ENCODE measurements around the gene DENND4A.
"Not testable (repeated sequence)": the region's sequence is repeated elsewhere in the genome, so short reads cannot be mapped to it uniquely, and the experiment has no call there.

DENND4A gene

DNA sequence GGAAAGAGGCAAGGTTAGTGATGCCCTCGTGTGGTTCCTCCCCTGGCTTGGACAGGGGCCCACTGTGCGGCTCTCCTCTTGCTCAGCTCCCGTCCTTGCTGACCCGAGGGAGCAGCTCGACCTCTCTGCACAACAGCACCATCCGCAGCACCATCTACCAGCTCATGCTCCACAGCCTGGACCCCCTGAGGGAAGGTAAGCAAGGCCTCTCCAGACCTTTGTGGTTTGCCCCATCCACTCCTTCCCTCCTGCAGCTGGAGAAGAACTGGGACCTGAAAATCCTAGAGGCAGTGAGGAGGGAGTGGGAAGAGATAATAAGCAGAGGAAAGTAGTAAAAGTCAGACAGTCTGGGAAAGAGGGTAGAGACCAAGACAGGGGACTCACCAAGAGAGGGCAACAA is 152.6 kb downstream of the DENND4A start:
- no peak overlapping the region for H3K4me3 ChIP-seq (ENCODE audit: low read depth, low read length)

- no peak overlapping the region for H3K4me3 ChIP-seq (ENCODE audit: low read depth, low read length)
These were observed 153.4 kb downstream of the DENND4A start for GRCh38 chr15:65638681-65639089.

- H3K4me3 ChIP-seq (ENCODE audit: low read depth, low read length), result no peak overlapping the region
These were observed 154.0 kb downstream of the DENND4A start for GRCh38 chr15:65638109-65638508.

DNA sequence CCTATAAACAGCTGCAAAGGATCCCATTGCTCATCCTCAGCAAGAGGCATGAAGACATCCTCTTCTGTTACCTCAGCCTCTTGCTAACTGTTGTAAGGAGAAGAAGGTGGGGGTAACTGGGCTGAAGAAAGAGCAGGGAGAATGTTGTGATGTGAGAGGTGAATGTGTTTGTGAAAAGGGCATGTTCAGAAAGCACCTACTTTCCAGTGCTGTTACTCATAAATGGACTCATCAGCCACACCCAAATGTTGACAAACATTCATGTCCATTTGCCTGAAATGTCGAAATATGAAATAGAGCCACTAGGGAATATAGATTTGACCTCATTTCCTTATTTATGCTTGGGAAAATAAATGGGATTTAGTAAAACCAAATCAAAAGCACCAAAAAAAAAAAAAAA is 157.7 kb downstream of the DENND4A start:
- no peak overlapping the region for H3K4me3 ChIP-seq (ENCODE audit: low read depth, low read length)

DNA sequence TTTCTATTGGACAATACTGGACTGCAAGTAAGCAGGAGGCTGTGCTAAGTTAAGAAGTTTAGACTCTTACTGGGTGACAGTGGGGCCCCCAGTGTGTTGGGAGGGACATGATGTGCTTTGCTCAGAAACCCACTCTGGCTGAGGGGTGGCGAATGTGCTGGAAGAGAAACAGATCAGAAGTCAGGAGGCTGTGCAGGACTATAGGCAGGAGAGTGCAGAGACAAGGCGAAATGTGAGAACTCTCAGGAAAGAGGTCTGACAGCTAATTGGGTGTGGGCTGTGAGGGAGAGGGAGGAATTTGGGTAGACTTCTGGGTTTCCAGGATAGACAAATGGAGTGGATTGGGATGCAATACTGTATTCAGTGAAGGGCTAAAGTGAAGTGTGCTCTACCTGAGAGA is 158.3 kb downstream of the DENND4A start:
- H3K4me3 ChIP-seq (ENCODE audit: low read depth, low read length), result no peak overlapping the region

DNA sequence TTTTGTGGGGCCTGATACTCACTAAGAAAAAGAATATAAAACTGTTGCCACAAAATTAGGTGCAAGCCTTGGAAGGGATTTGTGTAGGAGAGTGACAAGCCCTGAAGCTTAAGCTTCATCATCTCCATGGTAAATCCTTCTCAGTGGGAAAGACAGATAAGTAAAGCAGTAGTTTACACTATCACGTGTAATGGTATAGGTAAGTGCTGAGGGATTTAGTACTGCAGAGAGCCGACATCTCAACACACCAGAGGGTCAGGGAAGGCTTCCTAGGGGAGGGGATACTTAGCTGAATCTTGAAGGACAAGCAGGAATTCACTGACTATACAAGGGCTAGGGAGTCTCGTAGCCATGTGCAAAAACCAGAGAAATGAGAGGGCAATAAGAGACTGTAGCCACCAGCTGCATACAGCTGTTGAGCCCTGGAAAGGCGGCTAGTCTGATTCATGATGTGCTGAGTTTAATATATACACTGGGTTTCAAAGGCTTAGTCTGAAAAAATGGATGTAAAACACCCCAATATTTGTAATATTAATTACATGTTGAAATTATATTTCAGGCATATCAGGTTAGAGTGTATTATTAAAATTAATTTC is 159.2 kb downstream of the DENND4A start:
- no peak overlapping the region for H3K4me3 ChIP-seq (ENCODE audit: low read depth, low read length)

GRCh38 chr15:65631503-65631902 is 160.6 kb downstream of the DENND4A start:
- no peak overlapping the region for H3K4me3 ChIP-seq (ENCODE audit: low read depth, low read length)

- no peak overlapping the region for H3K4me3 ChIP-seq (ENCODE audit: low read depth, low read length)
These were observed 161.3 kb downstream of the DENND4A start for GRCh38 chr15:65630760-65631159.

DNA sequence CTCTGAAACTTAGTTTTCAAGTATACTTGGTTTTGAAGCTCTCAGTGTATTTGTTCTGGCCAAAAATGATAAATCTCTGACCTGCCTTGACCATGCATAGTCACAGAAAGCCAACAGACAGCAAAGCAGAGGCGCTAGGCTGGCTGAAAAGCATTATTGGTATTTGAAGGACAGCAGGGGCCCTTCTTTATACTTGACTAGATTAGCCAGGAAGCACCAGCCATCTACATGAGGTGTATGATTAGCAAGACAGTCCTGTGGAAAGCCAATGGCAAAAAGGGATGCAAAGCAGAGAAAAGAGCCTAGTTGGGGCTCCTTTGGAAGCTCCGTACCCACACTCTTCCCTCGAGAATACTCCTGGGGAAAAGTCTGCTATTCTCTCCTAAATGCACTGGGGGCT is 162.5 kb downstream of the DENND4A start:
- H3K4me3 ChIP-seq (ENCODE audit: low read depth, low read length), result no peak overlapping the region

GRCh38 chr15:65626856-65627255 is 165.2 kb downstream of the DENND4A start:
- no peak overlapping the region for H3K4me3 ChIP-seq (ENCODE audit: low read depth, low read length)

DNA sequence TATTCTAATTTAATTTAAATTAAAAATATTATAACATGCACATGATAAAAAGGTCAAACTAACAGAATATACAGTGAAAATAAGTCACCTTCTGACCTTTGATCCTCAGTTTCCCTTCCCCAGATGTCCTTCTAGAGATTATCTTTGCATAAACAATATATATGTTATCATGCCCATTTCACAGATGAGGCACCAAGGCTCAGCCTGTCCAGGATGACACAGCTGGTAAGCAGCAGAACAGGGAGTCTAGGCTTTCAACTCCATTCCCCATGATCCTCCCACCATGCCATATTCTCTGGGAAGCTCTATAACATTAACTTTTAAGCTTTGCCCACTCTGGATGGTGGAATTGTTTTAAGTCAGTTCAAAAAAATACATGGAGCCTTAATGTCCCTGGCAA is 169.0 kb downstream of the DENND4A start:
- no peak overlapping the region for H3K4me3 ChIP-seq (ENCODE audit: low read depth, low read length)

DNA sequence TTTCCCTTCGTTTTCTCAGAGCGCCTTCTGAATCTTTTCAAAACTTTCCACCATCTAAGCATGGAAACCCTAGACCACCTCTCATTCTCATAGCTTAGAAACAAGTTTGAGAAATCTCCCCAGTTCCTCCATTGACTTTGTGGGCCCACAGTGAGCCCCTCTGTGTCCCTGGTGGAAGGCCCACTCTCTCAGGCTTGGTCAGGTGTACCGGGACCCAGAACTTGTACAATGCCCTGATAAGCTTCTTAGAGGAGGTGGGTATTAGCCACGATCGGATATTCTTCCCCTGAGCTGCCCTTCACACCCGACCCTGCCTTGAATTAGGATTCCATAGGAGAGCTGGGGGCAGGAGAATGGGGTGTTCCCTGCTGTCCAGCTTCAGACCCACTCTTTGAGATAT is 170.5 kb downstream of the DENND4A start, which contains the start of gene SLC24A1:
TSS of gene SLC24A1 (plus strand) at position 301 of the 400 bp plus-strand sequence. CDS start 2,143 bp downstream, outside the sequence.
- H3K4me3 ChIP-seq (ENCODE audit: low read depth, low read length), result no peak within 1 kb of the TSS

- H3K4me3 ChIP-seq (ENCODE audit: low read depth, low read length), result no peak overlapping the region
These were observed 171.3 kb downstream of the DENND4A start for GRCh38 chr15:65620833-65621232.

DNA sequence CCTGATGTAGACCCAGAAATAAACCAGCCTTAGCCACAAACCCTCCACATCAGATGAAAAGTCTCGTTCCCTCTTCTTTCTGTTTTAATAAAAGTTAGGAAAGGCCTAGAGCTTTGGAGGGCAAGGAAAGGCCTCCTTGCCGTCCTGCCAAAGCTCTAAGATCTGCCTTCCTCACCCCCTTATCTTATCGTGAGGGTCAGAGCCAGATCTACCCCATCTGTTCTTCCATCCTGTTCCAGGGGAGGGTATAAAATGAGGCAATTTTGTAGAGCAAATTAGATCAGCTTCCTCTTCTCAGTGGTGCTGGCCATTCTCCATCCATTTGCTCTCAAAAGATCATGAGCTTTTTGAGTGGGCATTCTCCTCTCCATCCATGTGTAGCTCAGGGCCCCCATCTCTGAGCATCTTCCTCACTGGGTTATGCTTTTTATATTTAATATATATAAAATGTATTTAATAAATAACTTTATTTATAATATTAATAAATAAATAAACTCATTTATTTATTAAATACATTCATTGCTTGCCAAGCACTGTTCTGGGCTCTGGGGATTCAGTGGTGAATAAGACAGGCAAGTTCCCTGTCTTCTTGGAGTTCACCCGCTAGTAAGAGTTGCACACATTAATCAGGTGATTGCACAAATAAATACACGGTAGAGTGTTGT is 172.3 kb downstream of the DENND4A start:
- no peak overlapping the region for H3K4me3 ChIP-seq (ENCODE audit: low read depth, low read length)

DNA sequence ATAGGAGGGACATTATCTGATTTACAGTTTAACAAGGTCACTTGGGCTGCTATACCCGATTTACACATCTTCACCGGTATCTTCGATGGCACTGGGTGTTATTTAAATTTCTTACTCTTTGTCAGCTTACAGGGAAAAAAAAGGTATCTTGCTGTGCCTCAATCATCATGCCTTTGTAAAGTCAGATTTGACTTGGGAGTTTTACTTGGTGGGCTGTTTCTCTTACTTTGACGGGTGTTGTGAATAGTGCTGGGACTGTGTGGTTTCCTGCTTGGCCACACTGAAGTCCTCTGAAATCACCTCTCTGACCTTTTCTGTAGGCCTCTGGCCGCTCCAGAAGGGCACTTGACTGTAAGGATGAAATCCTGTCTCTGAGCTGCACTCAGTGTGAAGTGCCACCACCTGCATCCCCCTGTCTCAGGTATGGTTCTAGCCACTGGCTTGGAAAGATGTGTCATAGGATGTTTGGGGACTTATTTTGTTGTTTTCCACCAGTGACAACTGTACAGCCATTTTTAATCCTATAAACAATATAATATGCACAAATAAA is 173.5 kb downstream of the DENND4A start:
- no peak overlapping the region for H3K4me3 ChIP-seq (ENCODE audit: low read depth, low read length)

DNA sequence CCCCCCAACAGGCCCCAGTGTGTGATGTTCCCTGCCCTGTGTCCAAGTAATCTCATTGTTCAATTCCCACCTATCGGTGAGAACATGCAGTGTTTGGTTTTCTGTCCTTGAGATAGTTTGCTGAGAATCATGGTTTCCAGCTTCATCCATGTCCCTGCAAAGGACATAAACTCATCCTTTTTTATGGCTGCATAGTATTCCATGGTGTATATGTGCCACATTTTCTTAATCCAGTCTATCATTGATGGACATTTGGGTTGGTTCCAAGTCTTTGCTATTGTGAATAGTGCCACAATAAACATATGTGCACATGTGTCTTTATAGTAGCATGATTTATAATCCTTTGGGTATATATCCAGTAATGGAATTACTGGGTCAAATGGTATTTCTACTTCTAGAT is 176.2 kb downstream of the DENND4A start:
- H3K4me3 ChIP-seq (ENCODE audit: low read depth, low read length), result not testable (repeated sequence)

- H3K4me3 ChIP-seq (ENCODE audit: low read depth, low read length), result no peak overlapping the region
These were observed 178.9 kb downstream of the DENND4A start for GRCh38 chr15:65612949-65613744.

GRCh38 chr15:65612616-65612946 is 179.5 kb downstream of the DENND4A start:
- H3K4me3 ChIP-seq (ENCODE audit: low read depth, low read length), result no peak overlapping the region

DNA sequence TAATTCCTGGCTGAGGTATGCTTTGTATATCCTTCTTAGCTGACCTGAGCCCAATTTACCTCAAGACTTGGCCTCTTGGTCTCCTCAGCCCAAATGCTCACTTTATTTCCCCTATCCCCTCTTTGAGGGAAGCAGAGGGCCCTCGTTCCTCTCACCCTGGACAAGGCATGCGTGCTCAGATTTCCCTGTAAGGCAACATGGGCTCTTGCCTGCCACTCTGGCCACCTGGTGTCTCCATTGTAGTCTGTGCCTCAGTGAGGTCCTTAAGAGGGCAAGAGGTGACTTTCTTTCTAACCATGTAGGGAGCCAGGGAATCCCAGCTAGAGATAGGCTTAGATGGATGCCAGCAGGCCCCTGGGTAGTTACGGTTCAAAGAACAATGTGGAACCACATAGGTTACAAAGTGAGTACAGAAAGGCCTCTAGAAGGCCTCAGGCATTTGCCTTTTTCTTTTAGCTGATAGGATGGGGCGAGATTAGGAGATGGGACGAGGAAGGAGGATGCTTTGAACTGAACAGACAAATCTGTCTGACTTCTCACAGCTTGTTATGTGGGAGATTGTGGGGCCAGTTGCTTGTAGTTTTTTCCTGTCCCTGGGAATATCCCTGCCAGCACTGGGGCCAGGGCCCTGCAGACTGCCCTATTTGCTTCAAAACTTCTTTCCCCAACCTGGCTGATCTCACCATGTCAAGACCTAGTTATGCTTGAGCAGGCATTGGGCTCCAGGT is 180.0 kb downstream of the DENND4A start:
- H3K4me3 ChIP-seq (ENCODE audit: low read depth, low read length), result peak overlapping the region; percentile 88

- peak within 1 kb of the TSS; percentile 88 for H3K4me3 ChIP-seq (ENCODE audit: low read depth, low read length)
These were observed 181.0 kb downstream of the DENND4A start, which contains the start of gene INTS14 for GRCh38 chr15:65610871-65611718. Gene INTS14 (minus strand): TSS chr15:65611131. CDS start chr15:65607380, 3,751 bp downstream.

Data from iPS-11a (cell line).